Mucosa of descending colon (tissue), 3 donors: Measurements from ENCODE around the gene HOXC9. TPM values are rescaled to one million over a fixed set of nuclear protein-coding genes. Genes with fewer than 3 reads are reported as not detected.
A peak's percentile ranks its signal among the peaks of the same experiment; 100 is the strongest.

Source experiments
- ATAC-seq: fragments of 200-7000 bp; cut with Tn5 transposase; one replicate; pipeline ENCODE4 v1.9.1; 2020; ENCODE audit warnings: mild to moderate bottlenecking, moderate library complexity
- DNase-seq, 3 donors: peaks; one replicate each; pipeline ENCODE4 v3.0.0-alpha.2; 2020
- H3K36me3 ChIP-seq: fragments of 200-600 bp; one replicate; pipeline ENCODE4 v1.8.0; 2021; ENCODE audit warnings: low read depth, mild to moderate bottlenecking
- H3K4me1 ChIP-seq: fragments of 200-600 bp; one replicate; pipeline ENCODE4 v1.8.0; 2021; ENCODE audit warnings: low read depth, mild to moderate bottlenecking
- H3K4me3 ChIP-seq: fragments of 200-600 bp; one replicate; pipeline ENCODE4 v1.8.0; 2021; ENCODE audit warnings: mild to moderate bottlenecking
- H3K9me3 ChIP-seq: fragments of 200-600 bp; one replicate; pipeline ENCODE4 v1.8.0; 2021; ENCODE audit warnings: mild to moderate bottlenecking
- CTCF ChIP-seq: fragments of 200-600 bp; IDR thresholded peaks from one replicate; pipeline ENCODE4 v1.8.0; 2022; ENCODE audit warnings: antibody characterized with exemption, mild to moderate bottlenecking
- intact Hi-C, 2 donors: fragments of 100-400 bp; cut with DNase I in 1 of 2; cut with micrococcal nuclease in 1 of 2; formaldehyde crosslinking; loops; one replicate each; pipeline versions ENCODE4 v1.11.0 to v1.11.1; 2022; cut with DNase I, micrococcal nuclease
- total RNA-seq, 3 donors: library from RNA; stranded (reverse); fragmentation: NEBNext Ultra II Directional in 2 of 3; extraction: Animal tissue kit (Norgen Biotek cat#: 25700) in 2 of 3; gene quantifications; one replicate each; pipeline versions ENCODE4 v1.2.1 to v1.2.4, GENCODE V29; 2021 to 2023
- donor health status: DM: no; HTN: no; CAD: no; lungs with moderate emphysema.
- donor health status: DM: no; HTN: no; CAD: no.
- donor health status: DM: no; HTN: yes; CAD: no.

HOXC9 gene
- total RNA-seq, 3 donors from 2014 or later: not detected

- ATAC-seq (no peak), DNase-seq (peak in 1 of 3 donors; percentile 9)
- Histone ChIP-seq H3K4me1 (peaks cover 15% of the 10 kb centered on the region), H3K9me3 (no peaks in the 10 kb centered on the region), H3K4me3 (no peak overlapping the region), H3K36me3 (no peaks in the 10 kb centered on the region)
- TF ChIP-seq CTCF: no peak
- intact Hi-C loops: no loop called here
Observed at GRCh38 chr12:53988541-53989226, 11.3 kb upstream of the HOXC9 start.

- intact Hi-C loops: no loop called here
- no peaks in the 10 kb centered on the region for H3K36me3 ChIP-seq
- DNase-seq (peak in 2 of 3 donors; percentile 10 to 33), ATAC-seq (no peak)
- TF ChIP-seq CTCF: no peak
- peaks cover 22% of the 10 kb centered on the region for H3K4me1 ChIP-seq
- H3K4me3 ChIP-seq: no peak overlapping the region
- no peaks in the 10 kb centered on the region for H3K9me3 ChIP-seq
Observed at GRCh38 chr12:53989227-53990113, 10.5 kb upstream of the HOXC9 start.

- peak in 1 of 3 donors; percentile 31 for DNase-seq
- intact Hi-C loops: no loop called here
Observed at GRCh38 chr12:53990311-53991076, 9.5 kb upstream of the HOXC9 start.

GRCh38 chr12:53991077-53991460 is 8.9 kb upstream of the HOXC9 start:
- intact Hi-C loops: no loop called here
- no peak overlapping the region for H3K4me3 ChIP-seq
- H3K9me3 ChIP-seq: no peaks in the 10 kb centered on the region
- no peaks in the 10 kb centered on the region for H3K36me3 ChIP-seq
- H3K4me1 ChIP-seq: peaks cover 31% of the 10 kb centered on the region
- TF ChIP-seq CTCF: no peak
- ATAC-seq (no peak), DNase-seq (no peak)

More at GRCh38 chr12:53990311-53991076, 9.5 kb upstream of the HOXC9 start:
- peaks cover 32% of the 10 kb centered on the region for H3K4me1 ChIP-seq
- no peaks in the 10 kb centered on the region for H3K9me3 ChIP-seq
- ATAC-seq: peak; percentile 54
- H3K36me3 ChIP-seq: no peaks in the 10 kb centered on the region
- TF ChIP-seq CTCF: no peak
- H3K4me3 ChIP-seq: no peak overlapping the region

GRCh38 chr12:53992377-53992889 is 7.5 kb upstream of the HOXC9 start:
- ATAC-seq: no peak
- peak in 1 of 3 donors; percentile 6 for DNase-seq
- no peak for TF ChIP-seq CTCF
- intact Hi-C loops: no loop called here
- Histone ChIP-seq H3K4me3 (no peak overlapping the region), H3K4me1 (peaks cover 30% of the 10 kb centered on the region), H3K36me3 (no peaks in the 10 kb centered on the region), H3K9me3 (no peaks in the 10 kb centered on the region)
